Stimulated activated CD4-positive, alpha-beta T cell treated with anti-CD3 and anti-CD28 coated beads, Interleukin-1b, Interleukin-23, amount 100 ng/mL, for 48 hours (primary cell): Measurements from ENCODE around the gene LTBP1.

Experiments
- DNase-seq: peaks from one replicate; pipeline ENCODE4 v3.0.0-alpha.2; 2020

LTBP1 gene

GRCh38 chr2:33014268-33014667 lies 67.5 kb downstream of the LTBP1 start:
- no peak for DNase-seq

- no peak for DNase-seq
These were observed 68.8 kb downstream of the LTBP1 start for GRCh38 chr2:33015421-33016142.

- no peak for DNase-seq
These were observed 71.5 kb downstream of the LTBP1 start for GRCh38 chr2:33018271-33018670.

GRCh38 chr2:33019796-33020195 lies 73.0 kb downstream of the LTBP1 start:
- DNase-seq = no peak

GRCh38 chr2:33020883-33021282 lies 74.1 kb downstream of the LTBP1 start:
- no peak for DNase-seq

GRCh38 chr2:33021542-33022227 lies 74.9 kb downstream of the LTBP1 start:
- DNase-seq = no peak

- no peak for DNase-seq
These were observed 75.7 kb downstream of the LTBP1 start for GRCh38 chr2:33022395-33022985.

- no peak for DNase-seq
These were observed 76.4 kb downstream of the LTBP1 start for GRCh38 chr2:33022989-33023727.

GRCh38 chr2:33023728-33024500 lies 77.2 kb downstream of the LTBP1 start:
- DNase-seq = no peak

- no peak for DNase-seq
These were observed 78.0 kb downstream of the LTBP1 start for GRCh38 chr2:33024758-33025157.

GRCh38 chr2:33029459-33029858 lies 82.7 kb downstream of the LTBP1 start:
- no peak for DNase-seq

- DNase-seq = no peak
These were observed 83.2 kb downstream of the LTBP1 start for GRCh38 chr2:33029926-33030325.

GRCh38 chr2:33030326-33030725 lies 83.6 kb downstream of the LTBP1 start:
- DNase-seq = no peak

GRCh38 chr2:33032245-33032644 lies 85.5 kb downstream of the LTBP1 start:
- DNase-seq = no peak

- no peak for DNase-seq
These were observed 86.9 kb downstream of the LTBP1 start for GRCh38 chr2:33033606-33034081.

- no peak for DNase-seq
These were observed 88.0 kb downstream of the LTBP1 start for GRCh38 chr2:33034784-33035183.

- DNase-seq = no peak
These were observed 91.5 kb downstream of the LTBP1 start for GRCh38 chr2:33038230-33038629.

- no peak for DNase-seq
These were observed 92.0 kb downstream of the LTBP1 start for GRCh38 chr2:33038799-33039198.

GRCh38 chr2:33040541-33040940 lies 93.8 kb downstream of the LTBP1 start:
- DNase-seq = no peak

GRCh38 chr2:33042265-33042664 lies 95.5 kb downstream of the LTBP1 start:
- DNase-seq = no peak

GRCh38 chr2:33042819-33043218 lies 96.1 kb downstream of the LTBP1 start:
- no peak for DNase-seq

- DNase-seq = no peak
These were observed 101.2 kb downstream of the LTBP1 start for GRCh38 chr2:33047939-33048338.
